ENCODE results near the gene SMYD4. TPM values are rescaled to one million over a fixed set of nuclear protein-coding genes. Genes with fewer than 3 reads are reported as not detected.

Gene SMYD4
- total RNA-seq, 1 experiment from 2014 or later: 23.3 TPM

- Histone ChIP-seq H3K9me3 (ENCODE audit: insufficient read depth, low read depth) (no peaks in the 10 kb centered on the region), H3K36me3 (ENCODE audit: low read depth) (peaks cover 16% of the 10 kb centered on the region), H3K4me2 (no peak overlapping the region), H3K4me1 (replicated peaks; ENCODE audit: insufficient read depth) (no peaks in the 10 kb centered on the region), H2AFZ (no peak overlapping the region), H3K79me2 (ENCODE audit: low read depth) (no peaks in the 10 kb centered on the region), H3F3A (ENCODE audit: insufficient read depth, low read depth) (0 out of 2 replicates have a peak, but pooled peaks cover 16% of the 10 kb centered on the region), H3K4me3 (no peak overlapping the region), H4K20me1 (ENCODE audit: insufficient read depth) (peaks cover 9% of the 10 kb centered on the region; the same call in 1 of the 2 replicates), H3K27ac (no peak overlapping the region), H3K27me3 (ENCODE audit: insufficient read depth, low read depth) (no peaks in the 10 kb centered on the region), H3K9me2 (ENCODE audit: insufficient read depth) (no peaks in the 10 kb centered on the region)
- no TSS peak for BruUV-seq (replicated peaks)
- no peak for TF ChIP-seq EZH2 (IDR thresholded peaks at IDR 0.05; ENCODE audit: low read depth)
- no peak for TF ChIP-seq CTCF (conservative IDR thresholded peaks at IDR 0.05)
- DNase-seq: no peak
- intact Hi-C loops (cut with micrococcal nuclease; ENCODE audit: unreplicated experiment): no loop called here
- ChIA-PET POLR2A (ENCODE audit: unreplicated experiment) (no interaction called here), CTCF (interaction anchor here (0.6 kb wide), 1 partner anchor 29 kb away, joined by 3 read pairs; no protein-coding TSS in a partner anchor)
Measured at GRCh38 chr17:1853698-1854097, 24.0 kb upstream of the SMYD4 start.

- no peak overlapping the region for H3K4me3 ChIP-seq
- ChIA-PET CTCF (no interaction called here), POLR2A (ENCODE audit: unreplicated experiment) (no interaction called here)
- H3F3A ChIP-seq (ENCODE audit: insufficient read depth, low read depth): 0 out of 2 replicates have a peak, but pooled peaks cover 16% of the 10 kb centered on the region
- H3K9me3 ChIP-seq (ENCODE audit: insufficient read depth, low read depth): no peaks in the 10 kb centered on the region
- H3K27ac ChIP-seq: no peak overlapping the region
- intact Hi-C loops (cut with micrococcal nuclease; ENCODE audit: unreplicated experiment): no loop called here
- peaks cover 9% of the 10 kb centered on the region; the same call in 1 of the 2 replicates for H4K20me1 ChIP-seq (ENCODE audit: insufficient read depth)
- no peaks in the 10 kb centered on the region for H3K27me3 ChIP-seq (ENCODE audit: insufficient read depth, low read depth)
- no peaks in the 10 kb centered on the region for H3K9me2 ChIP-seq (ENCODE audit: insufficient read depth)
- BruUV-seq (replicated peaks): no TSS peak
- H2AFZ ChIP-seq: no peak overlapping the region
- no peak for DNase-seq
- H3K4me1 ChIP-seq (replicated peaks; ENCODE audit: insufficient read depth): no peaks in the 10 kb centered on the region
- H3K4me2 ChIP-seq: no peak overlapping the region
- no peak for TF ChIP-seq CTCF (conservative IDR thresholded peaks at IDR 0.05)
- TF ChIP-seq EZH2 (IDR thresholded peaks at IDR 0.05; ENCODE audit: low read depth): no peak
- H3K79me2 ChIP-seq (ENCODE audit: low read depth): no peaks in the 10 kb centered on the region
- H3K36me3 ChIP-seq (ENCODE audit: low read depth): peaks cover 15% of the 10 kb centered on the region
Measured at GRCh38 chr17:1852327-1852726, 22.6 kb upstream of the SMYD4 start.

- H3K27me3 ChIP-seq (ENCODE audit: insufficient read depth, low read depth): no peaks in the 10 kb centered on the region
- no peak overlapping the region for H3K27ac ChIP-seq
- POLR2A ChIA-PET (ENCODE audit: unreplicated experiment): interaction anchor here (0.6 kb wide), 1 partner anchor 9 kb away, joined by 13 read pairs; no protein-coding TSS in a partner anchor
- no peak overlapping the region for H3K4me3 ChIP-seq
- TF ChIP-seq EZH2 (IDR thresholded peaks at IDR 0.05; ENCODE audit: low read depth) (no peak), CTCF (conservative IDR thresholded peaks at IDR 0.05) (no peak)
- H3F3A ChIP-seq (ENCODE audit: insufficient read depth, low read depth): no peaks in the 10 kb centered on the region
- CTCF ChIA-PET: no interaction called here
- intact Hi-C loops (cut with micrococcal nuclease; ENCODE audit: unreplicated experiment): no loop called here
- no peaks in the 10 kb centered on the region for H3K79me2 ChIP-seq (ENCODE audit: low read depth)
- no TSS peak for BruUV-seq (replicated peaks)
- no peaks in the 10 kb centered on the region for H3K4me1 ChIP-seq (replicated peaks; ENCODE audit: insufficient read depth)
- H3K36me3 ChIP-seq (ENCODE audit: low read depth): peaks cover 33% of the 10 kb centered on the region
- no peak overlapping the region for H2AFZ ChIP-seq
- H3K4me2 ChIP-seq: no peak overlapping the region
- peaks cover 14% of the 10 kb centered on the region for H4K20me1 ChIP-seq (ENCODE audit: insufficient read depth)
- no peaks in the 10 kb centered on the region for H3K9me2 ChIP-seq (ENCODE audit: insufficient read depth)
- DNase-seq: no peak
- no peaks in the 10 kb centered on the region for H3K9me3 ChIP-seq (ENCODE audit: insufficient read depth, low read depth)
Measured at GRCh38 chr17:1847191-1847590, 17.5 kb upstream of the SMYD4 start.

Measured in PC-9 (cell line).